Measurements from ENCODE around the gene RACK1. TPM values are rescaled to one million over a fixed set of nuclear protein-coding genes. Genes with fewer than 3 reads are reported as not detected.

Gene RACK1
- total and polyA plus RNA-seq, 2 of the 13 experiments (the other 11 are each of a cell fraction or from before 2014, with no cell fraction given), result 2,514 to 6,141 TPM

DNA sequence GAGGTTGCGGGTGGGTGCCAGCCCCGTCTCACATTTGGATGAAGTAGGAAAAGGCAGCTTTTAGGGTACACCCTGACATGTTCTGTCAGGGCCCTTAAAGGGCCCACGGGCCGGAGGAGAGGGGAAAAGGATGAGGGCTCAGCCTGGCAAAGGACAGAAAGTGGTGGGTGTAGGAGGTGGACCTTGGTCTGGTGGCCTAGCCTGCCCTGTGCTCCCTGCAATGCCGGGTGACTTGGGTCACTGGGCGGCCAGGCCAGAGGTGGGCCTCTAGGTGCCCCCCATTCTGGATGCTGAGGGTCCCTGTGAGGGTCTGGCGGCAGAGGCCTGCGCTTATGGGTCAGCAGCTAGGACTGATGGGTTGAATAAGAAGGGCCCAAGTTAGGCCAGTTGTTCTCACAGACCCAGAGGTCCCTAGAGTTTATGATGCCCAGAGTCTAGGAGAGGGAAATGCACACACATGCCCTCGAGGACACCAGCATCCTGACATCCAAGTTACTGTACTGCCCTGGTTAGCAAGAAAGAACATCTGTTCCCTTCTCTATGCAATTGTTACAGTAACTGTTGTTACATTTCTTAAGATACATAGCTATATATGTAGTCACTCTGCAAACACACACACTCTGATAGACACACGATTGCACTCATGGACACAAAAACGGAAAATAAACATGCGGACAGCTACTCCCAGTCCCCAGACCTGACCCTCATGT, 51.2 kb downstream of the RACK1 start:
- no peak overlapping the region for H2AFZ ChIP-seq (ENCODE audit: low read length)
- POLR2A ChIA-PET, result interaction anchor here (0.6 to 7.2 kb wide), 10 partner anchors 7 to 382 kb away, joined by 3 to 104 read pairs (median 6); partner anchors contain the start of genes RACK1, TRIM41, TRIM52 and TRIM7
- no peak for TF ChIP-seq SMYD3 (CRISPR knock-in tag; IDR thresholded peaks at IDR 0.05)
- TF ChIP-seq AGO2 (optimal IDR thresholded peaks at IDR 0.05; ENCODE audit: low read depth, low read length), result peak; percentile 8
- no peak for TF ChIP-seq FOXA1 (IDR thresholded peaks at IDR 0.05)
- 0 out of 2 replicates have a peak, but pooled peaks have one; percentile 29 for TF ChIP-seq FOXA1 (CRISPR knock-in tag; IDR thresholded peaks at IDR 0.05)
- TF ChIP-seq HNF4A (CRISPR knock-in tag; IDR thresholded peaks at IDR 0.05), result peak; percentile 65
- TF ChIP-seq, protein P1, sequence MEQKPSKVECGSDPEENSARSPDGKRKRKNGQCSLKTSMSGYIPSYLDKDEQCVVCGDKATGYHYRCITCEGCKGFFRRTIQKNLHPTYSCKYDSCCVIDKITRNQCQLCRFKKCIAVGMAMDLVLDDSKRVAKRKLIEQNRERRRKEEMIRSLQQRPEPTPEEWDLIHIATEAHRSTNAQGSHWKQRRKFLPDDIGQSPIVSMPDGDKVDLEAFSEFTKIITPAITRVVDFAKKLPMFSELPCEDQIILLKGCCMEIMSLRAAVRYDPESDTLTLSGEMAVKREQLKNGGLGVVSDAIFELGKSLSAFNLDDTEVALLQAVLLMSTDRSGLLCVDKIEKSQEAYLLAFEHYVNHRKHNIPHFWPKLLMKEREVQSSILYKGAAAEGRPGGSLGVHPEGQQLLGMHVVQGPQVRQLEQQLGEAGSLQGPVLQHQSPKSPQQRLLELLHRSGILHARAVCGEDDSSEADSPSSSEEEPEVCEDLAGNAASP (CRISPR knock-in tag; IDR thresholded peaks at IDR 0.05; ENCODE audit: borderline replicate concordance), result peak; percentile 29; the same call in 1 of the 2 replicates
- TF ChIP-seq, protein P2, sequence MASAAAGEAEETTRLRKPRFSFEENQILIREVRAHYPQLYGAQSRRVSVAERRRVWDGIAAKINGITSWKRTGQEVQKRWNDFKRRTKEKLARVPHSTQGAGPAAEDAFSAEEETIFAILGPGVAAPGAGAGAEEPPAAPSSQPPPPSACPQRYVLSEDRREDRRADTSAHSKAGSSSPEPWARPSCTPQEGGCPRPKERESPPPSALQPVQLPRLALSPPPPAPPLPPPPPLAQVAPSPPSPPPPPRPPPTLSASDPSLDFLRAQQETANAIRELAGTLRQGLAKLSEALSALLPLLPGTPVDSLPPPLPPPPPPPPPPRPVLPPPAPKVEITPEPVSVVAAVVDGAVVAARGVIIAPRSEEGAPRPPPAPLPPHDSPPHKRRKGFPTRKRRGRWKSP (CRISPR knock-in tag; IDR thresholded peaks at IDR 0.05), result 0 out of 2 replicates have a peak, but pooled peaks have one; percentile 22
- TF ChIP-seq RARA (CRISPR knock-in tag; IDR thresholded peaks at IDR 0.05), result peak; percentile 17; the same call in 1 of the 2 replicates
- TF ChIP-seq ZNF549 (CRISPR knock-in tag; IDR thresholded peaks at IDR 0.05), result no peak
- no peak for TF ChIP-seq NPAS2 (CRISPR knock-in tag; IDR thresholded peaks at IDR 0.05; ENCODE audit: borderline replicate concordance)
- no peak for TF ChIP-seq LCORL (IDR thresholded peaks at IDR 0.05)
- 0 out of 2 replicates have a peak, but pooled peaks have one; percentile 40 for TF ChIP-seq LCORL (CRISPR knock-in tag; IDR thresholded peaks at IDR 0.05)
- TF ChIP-seq, protein P3, sequence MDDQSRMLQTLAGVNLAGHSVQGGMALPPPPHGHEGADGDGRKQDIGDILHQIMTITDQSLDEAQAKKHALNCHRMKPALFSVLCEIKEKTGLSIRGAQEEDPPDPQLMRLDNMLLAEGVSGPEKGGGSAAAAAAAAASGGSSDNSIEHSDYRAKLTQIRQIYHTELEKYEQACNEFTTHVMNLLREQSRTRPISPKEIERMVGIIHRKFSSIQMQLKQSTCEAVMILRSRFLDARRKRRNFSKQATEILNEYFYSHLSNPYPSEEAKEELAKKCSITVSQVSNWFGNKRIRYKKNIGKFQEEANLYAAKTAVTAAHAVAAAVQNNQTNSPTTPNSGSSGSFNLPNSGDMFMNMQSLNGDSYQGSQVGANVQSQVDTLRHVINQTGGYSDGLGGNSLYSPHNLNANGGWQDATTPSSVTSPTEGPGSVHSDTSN (CRISPR knock-in tag; IDR thresholded peaks at IDR 0.05; ENCODE audit: borderline replicate concordance), result no peak
- TF ChIP-seq ZNF616 (CRISPR knock-in tag; IDR thresholded peaks at IDR 0.05; ENCODE audit: low read depth), result no peak
- TF ChIP-seq, protein P4, sequence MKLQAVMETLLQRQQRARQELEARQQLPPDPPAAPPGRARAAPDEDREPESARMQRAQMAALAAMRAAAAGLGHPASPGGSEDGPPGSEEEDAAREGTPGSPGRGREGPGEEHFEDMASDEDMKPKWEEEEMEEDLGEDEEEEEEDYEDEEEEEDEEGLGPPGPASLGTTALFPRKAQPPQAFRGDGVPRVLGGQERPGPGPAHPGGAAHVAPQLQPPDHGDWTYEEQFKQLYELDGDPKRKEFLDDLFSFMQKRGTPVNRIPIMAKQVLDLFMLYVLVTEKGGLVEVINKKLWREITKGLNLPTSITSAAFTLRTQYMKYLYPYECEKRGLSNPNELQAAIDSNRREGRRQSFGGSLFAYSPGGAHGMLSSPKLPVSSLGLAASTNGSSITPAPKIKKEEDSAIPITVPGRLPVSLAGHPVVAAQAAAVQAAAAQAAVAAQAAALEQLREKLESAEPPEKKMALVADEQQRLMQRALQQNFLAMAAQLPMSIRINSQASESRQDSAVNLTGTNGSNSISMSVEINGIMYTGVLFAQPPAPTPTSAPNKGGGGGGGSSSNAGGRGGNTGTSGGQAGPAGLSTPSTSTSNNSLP (IDR thresholded peaks at IDR 0.05; ENCODE audit: low read depth, low read length), result no peak
- peak; percentile 9; the same call in 1 of the 2 replicates for TF ChIP-seq ZNF235 (CRISPR knock-in tag; IDR thresholded peaks at IDR 0.05; ENCODE audit: borderline replicate concordance)
- no peak for TF ChIP-seq FOXM1 (CRISPR knock-in tag; IDR thresholded peaks at IDR 0.05)
- peak; percentile 24; the same call in 1 of the 2 replicates for TF ChIP-seq FOSL2 (CRISPR knock-in tag; IDR thresholded peaks at IDR 0.05)
- 0 out of 2 replicates have a peak, but pooled peaks have one; percentile 32 for TF ChIP-seq ZFP37 (CRISPR knock-in tag; IDR thresholded peaks at IDR 0.05; ENCODE audit: borderline replicate concordance)
- TF ChIP-seq RXRA (CRISPR knock-in tag; IDR thresholded peaks at IDR 0.05), result 0 out of 2 replicates have a peak, but pooled peaks have one; percentile 32

More for the DNA sequence above, 51.2 kb downstream of the RACK1 start:
- H3K27me3 ChIP-seq (ENCODE audit: control insufficient read depth in 1 of 2, insufficient read depth in 2 of 2, low read length in 2 of 2), result peaks cover 0 to 4% of the 10 kb centered on the region in 2 experiments; a peak in 1 of 5 replicates
- H3K79me2 ChIP-seq (ENCODE audit: insufficient read depth, low read length), result no peaks in the 10 kb centered on the region
- intact Hi-C loops (cut with micrococcal nuclease; ENCODE audit: unreplicated experiment), result no loop called here
- no peak for FAIRE-seq
- DNase-seq (ENCODE audit: low spot score), result no peak
- peak overlapping the region; percentile 81 for H3K27ac ChIP-seq (ENCODE audit: extremely low read length, insufficient read depth, low read length)
- peak; percentile 1; the same call in 1 of the 3 replicates for ATAC-seq
- H3K4me2 ChIP-seq (ENCODE audit: low read depth, low read length), result peak overlapping the region; percentile 89
- H3K9ac ChIP-seq (ENCODE audit: insufficient read depth, low read depth, low read length), result peak overlapping the region; percentile 85; the same call in 1 of the 2 replicates
- CTCF ChIA-PET (ENCODE audit: low intra/inter-chr PET ratio, low total read pairs), result no interaction called here
- no peaks in the 10 kb centered on the region for H3K36me3 ChIP-seq (replicated peaks in 1 of 2; ENCODE audit: control insufficient read depth in 1 of 2, insufficient read depth in 2 of 2, low read length in 2 of 2)
- no peaks in the 10 kb centered on the region for H4K20me1 ChIP-seq (ENCODE audit: insufficient read depth, low read length)
- BruUV-seq (replicated peaks), result TSS peak; percentile 79
- no peaks in the 10 kb centered on the region for H3K9me3 ChIP-seq (ENCODE audit: low read length)
- in situ Hi-C loops (cut with HindIII; ENCODE audit: extremely low pct_ligation_motif_present, low pct_unique_long_range_greater_than_20kb), result no loop called here
- peaks cover 28% of the 10 kb centered on the region for H3K4me1 ChIP-seq (ENCODE audit: insufficient read depth, low read length)
- H3K4me3 ChIP-seq (replicated peaks in 1 of 3; ENCODE audit: insufficient read depth in 1 of 3, low read depth in 2 of 3, low read length in 3 of 3), result peak overlapping the region; percentile 80 to 93 (median 81)
- 19% methylated on average over 11 of the region's 12 CpGs for WGBS (ENCODE audit: low lambda C conversion rate)

Data from HepG2 (cell line).